Uterus (tissue), 4 donors: ENCODE results near the gene BTBD9. TPM values are rescaled to one million over a fixed set of nuclear protein-coding genes. Genes with fewer than 3 reads are reported as not detected.

Experiments used
- DNase-seq, 2 donors: peaks; one replicate each; pipeline ENCODE4 v3.0.0-alpha.2; 2019 to 2020
- H3K27ac ChIP-seq, 2 donors: fragments of 200-600 bp; sonication (generic); 1 replicate in 1 of 2; 2 replicates in 1 of 2; pipeline ENCODE4 v1.5.1; 2016 to 2018
- H3K27me3 ChIP-seq, 2 donors: fragments of 200-600 bp; sonication (generic); one replicate each; pipeline ENCODE4 v1.5.1; 2018 to 2019; ENCODE audit warnings: control low read depth in 1 of 2
- H3K36me3 ChIP-seq, 2 donors: fragments of 200-600 bp; sonication (generic); one replicate each; pipeline ENCODE4 v1.5.1; 2019; ENCODE audit warnings: control low read depth in 1 of 2
- H3K4me1 ChIP-seq, 2 donors: fragments of 200-600 bp; sonication (generic); one replicate each; pipeline ENCODE4 v1.5.1; 2018 to 2019; ENCODE audit warnings: control low read depth in 1 of 2
- H3K4me3 ChIP-seq, 2 donors: fragments of 200-600 bp; sonication (generic); 1 replicate in 1 of 2; 2 replicates in 1 of 2; pipeline ENCODE4 v1.5.1; 2018 to 2019; ENCODE audit warnings: mild to moderate bottlenecking in 1 of 2
- H3K9me3 ChIP-seq, 2 donors: fragments of 200-600 bp; sonication (generic); one replicate each; pipeline ENCODE4 v1.5.1; 2019; ENCODE audit warnings: control low read depth in 1 of 2
- CTCF ChIP-seq, 4 experiments: fragments of 200-600 bp in 2 of 4; fragments of 450-650 bp in 2 of 4; sonication (generic) in 2 of 4; IDR thresholded peaks; one replicate each; pipeline ENCODE4 v1.5.1; 2016 to 2019; ENCODE audit warnings: antibody characterized with exemption in 4 of 4, mild to moderate bottlenecking in 2 of 4, moderate library complexity in 1 of 4
- POLR2A ChIP-seq, 2 donors: fragments of 450-650 bp; IDR thresholded peaks; one replicate each; pipeline ENCODE4 v1.6.1; 2016; ENCODE audit warnings: antibody characterized with exemption in 2 of 2, mild to moderate bottlenecking in 1 of 2, moderate library complexity in 1 of 2
- intact Hi-C: fragments of 100-400 bp; cut with DNase I; formaldehyde crosslinking; loops from one replicate; pipeline ENCODE4 v1.15.1; 2023; ENCODE audit warnings: low total_unique reads
- total RNA-seq, 4 donors: library from RNA; depleted of rRNA in 3 of 4; stranded (reverse); fragments of >200 nt in 3 of 4; gene quantifications; one replicate each; pipeline versions ENCODE4 v1.1.0 to v1.2.4, GENCODE V29; 2014 to 2023
- donor health status: DM: yes; HTN: yes; CAD: no.

Gene BTBD9
- total RNA-seq, 4 donors from 2014 or later, result 10.3 to 50.3 (median 34.4) TPM

GRCh38 chr6:38353310-38354036, 286.3 kb downstream of the BTBD9 start:
- DNase-seq, result no peak
- intact Hi-C loops, result no loop called here
- TF ChIP-seq CTCF (IDR thresholded peaks at IDR 0.05) (no peak), POLR2A (IDR thresholded peaks at IDR 0.05) (no peak)
- H3K27ac ChIP-seq, result no peak overlapping the region
- no peak overlapping the region for H3K4me3 ChIP-seq
- no peaks in the 10 kb centered on the region for H3K36me3 ChIP-seq
- no peaks in the 10 kb centered on the region for H3K9me3 ChIP-seq
- H3K4me1 ChIP-seq, result peaks cover 0 to 10% of the 10 kb centered on the region in 2 donors
- H3K27me3 ChIP-seq, result no peaks in the 10 kb centered on the region

- no peaks in the 10 kb centered on the region for H3K9me3 ChIP-seq
- no peaks in the 10 kb centered on the region for H3K36me3 ChIP-seq
- TF ChIP-seq POLR2A (IDR thresholded peaks at IDR 0.05) (no peak), CTCF (IDR thresholded peaks at IDR 0.05) (no peak)
- H3K4me3 ChIP-seq, result no peak overlapping the region
- H3K27ac ChIP-seq, result no peak overlapping the region
- DNase-seq, result no peak
- H3K27me3 ChIP-seq, result no peaks in the 10 kb centered on the region
- intact Hi-C loops, result no loop called here
- peaks cover 0 to 10% of the 10 kb centered on the region in 2 donors for H3K4me1 ChIP-seq
Observed at GRCh38 chr6:38352636-38353035, 287.1 kb downstream of the BTBD9 start.

GRCh38 chr6:38350942-38351341, 288.8 kb downstream of the BTBD9 start:
- Histone ChIP-seq H3K4me1 (peaks cover 0 to 10% of the 10 kb centered on the region in 2 donors), H3K4me3 (no peak overlapping the region), H3K27me3 (no peaks in the 10 kb centered on the region), H3K27ac (peak overlapping the region; percentile 41 to 58), H3K9me3 (no peaks in the 10 kb centered on the region), H3K36me3 (no peaks in the 10 kb centered on the region)
- TF ChIP-seq POLR2A (IDR thresholded peaks at IDR 0.05) (no peak), CTCF (IDR thresholded peaks at IDR 0.05) (no peak)
- intact Hi-C loops, result no loop called here
- DNase-seq, result peak in 1 of 2 donors; percentile 30

GRCh38 chr6:38350220-38350619, 289.5 kb downstream of the BTBD9 start:
- Histone ChIP-seq H3K36me3 (no peaks in the 10 kb centered on the region), H3K27me3 (no peaks in the 10 kb centered on the region), H3K4me3 (no peak overlapping the region), H3K4me1 (peaks cover 0 to 10% of the 10 kb centered on the region in 2 donors), H3K9me3 (no peaks in the 10 kb centered on the region), H3K27ac (peak overlapping the region in 1 of 2 donors; percentile 23)
- DNase-seq, result no peak
- intact Hi-C loops, result no loop called here
- no peak for TF ChIP-seq CTCF (IDR thresholded peaks at IDR 0.05)
- TF ChIP-seq POLR2A (IDR thresholded peaks at IDR 0.05), result no peak

- Histone ChIP-seq H3K36me3 (no peaks in the 10 kb centered on the region), H3K27ac (peak overlapping the region in 1 of 2 donors; percentile 23), H3K27me3 (no peaks in the 10 kb centered on the region), H3K9me3 (no peaks in the 10 kb centered on the region), H3K4me3 (no peak overlapping the region), H3K4me1 (peaks cover 0 to 10% of the 10 kb centered on the region in 2 donors)
- intact Hi-C loops, result no loop called here
- DNase-seq, result peak in 1 of 2 donors; percentile 21
- TF ChIP-seq CTCF (IDR thresholded peaks at IDR 0.05) (no peak), POLR2A (IDR thresholded peaks at IDR 0.05) (no peak)
Observed at GRCh38 chr6:38349795-38350194, 289.9 kb downstream of the BTBD9 start.
